ENCODE results near the gene CD300H.

CD300H gene

GRCh38 chr17:74527081-74527480 is 40.2 kb downstream of the CD300H start:
- ATAC-seq: no peak
- TF ChIP-seq CSRNP3 (CRISPR knock-in tag; IDR thresholded peaks at IDR 0.05) (no peak), ZNF70 (CRISPR knock-in tag; IDR thresholded peaks at IDR 0.05) (no peak), POU6F1 (CRISPR knock-in tag; IDR thresholded peaks at IDR 0.05; ENCODE audit: borderline replicate concordance, low read depth) (no peak), ZNF565 (CRISPR knock-in tag; conservative IDR thresholded peaks at IDR 0.05; ENCODE audit: low read depth) (no peak), TSHZ2 (CRISPR knock-in tag; IDR thresholded peaks at IDR 0.05) (no peak), TOX (CRISPR knock-in tag; IDR thresholded peaks at IDR 0.05; ENCODE audit: borderline replicate concordance) (no peak), ESRRG (CRISPR knock-in tag; IDR thresholded peaks at IDR 0.05) (no peak), ZFP30 (CRISPR knock-in tag; IDR thresholded peaks at IDR 0.05) (no peak)

- TF ChIP-seq ZNF565 (CRISPR knock-in tag; conservative IDR thresholded peaks at IDR 0.05; ENCODE audit: low read depth) (no peak), BACH2 (CRISPR knock-in tag; IDR thresholded peaks at IDR 0.05; ENCODE audit: borderline replicate concordance) (no peak), ZNF70 (CRISPR knock-in tag; IDR thresholded peaks at IDR 0.05) (no peak), CSRNP3 (CRISPR knock-in tag; IDR thresholded peaks at IDR 0.05) (no peak), ISL1 (CRISPR knock-in tag; IDR thresholded peaks at IDR 0.05) (no peak), PATZ1 (CRISPR knock-in tag; IDR thresholded peaks at IDR 0.05; ENCODE audit: borderline replicate concordance) (no peak), PPARA (CRISPR knock-in tag; IDR thresholded peaks at IDR 0.05; ENCODE audit: borderline replicate concordance) (no peak), TSHZ2 (CRISPR knock-in tag; IDR thresholded peaks at IDR 0.05) (no peak), ZNF8 (CRISPR knock-in tag; IDR thresholded peaks at IDR 0.05) (no peak), POU6F1 (CRISPR knock-in tag; IDR thresholded peaks at IDR 0.05; ENCODE audit: borderline replicate concordance, low read depth) (no peak), CSDC2 (CRISPR knock-in tag; IDR thresholded peaks at IDR 0.05) (no peak), SNAI2 (CRISPR knock-in tag; IDR thresholded peaks at IDR 0.05) (no peak), GLIS3 (CRISPR knock-in tag; IDR thresholded peaks at IDR 0.05) (no peak), ESRRG (CRISPR knock-in tag; IDR thresholded peaks at IDR 0.05) (no peak), CREB5 (CRISPR knock-in tag; IDR thresholded peaks at IDR 0.05; ENCODE audit: low read depth) (no peak), ZC3H10 (CRISPR knock-in tag; IDR thresholded peaks at IDR 0.05) (no peak), ZFP3 (CRISPR knock-in tag; IDR thresholded peaks at IDR 0.05) (no peak)
- no peak for ATAC-seq
Measured at GRCh38 chr17:74526681-74527080, 40.6 kb downstream of the CD300H start.
